HG03457 (cell line): ENCODE measurements around the gene MOV10L1.

ENCODE experiments used
- ATAC-seq: cut with Tn5 transposase; IDR thresholded peaks from one replicate; pipeline ENCODE4 v1.9.1; 2021; ENCODE audit warnings: moderate number of reproducible peaks; ENCODE audit not compliant: unreplicated experiment

MOV10L1 gene

DNA sequence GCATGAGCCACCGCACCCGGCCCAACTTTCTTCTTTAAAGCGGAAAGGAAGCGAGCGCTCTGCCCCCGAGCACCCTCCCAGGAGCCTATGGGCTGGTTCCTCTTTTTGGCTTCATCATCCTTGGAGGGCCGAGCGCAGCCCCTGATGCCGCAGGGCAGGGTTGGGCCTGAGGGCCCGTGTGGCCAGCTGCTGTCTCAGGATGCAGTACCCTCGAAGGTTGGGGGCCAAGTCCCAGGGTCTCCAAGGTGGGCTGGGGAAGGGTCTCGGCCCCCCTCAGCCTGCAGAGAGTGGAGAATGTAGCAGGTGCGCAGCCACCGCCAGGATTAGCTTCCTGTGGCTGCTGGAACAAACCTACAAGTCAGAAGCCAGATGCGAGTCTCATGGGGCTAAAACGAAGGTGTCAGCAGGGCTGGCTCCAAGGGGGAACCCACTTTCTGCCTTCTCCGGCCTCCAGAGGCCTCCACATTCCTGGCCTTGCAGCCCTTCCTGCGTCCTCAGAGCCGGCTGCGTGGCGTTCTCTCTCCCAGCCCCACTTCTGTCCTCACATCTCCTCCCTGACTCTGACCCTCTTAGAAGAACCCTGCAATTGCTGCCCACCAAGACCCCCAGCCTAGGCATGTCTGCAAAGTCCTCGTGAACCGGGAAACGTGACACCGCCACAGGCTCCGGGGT is 83.6 kb downstream of the MOV10L1 start:
- no peak for ATAC-seq

DNA sequence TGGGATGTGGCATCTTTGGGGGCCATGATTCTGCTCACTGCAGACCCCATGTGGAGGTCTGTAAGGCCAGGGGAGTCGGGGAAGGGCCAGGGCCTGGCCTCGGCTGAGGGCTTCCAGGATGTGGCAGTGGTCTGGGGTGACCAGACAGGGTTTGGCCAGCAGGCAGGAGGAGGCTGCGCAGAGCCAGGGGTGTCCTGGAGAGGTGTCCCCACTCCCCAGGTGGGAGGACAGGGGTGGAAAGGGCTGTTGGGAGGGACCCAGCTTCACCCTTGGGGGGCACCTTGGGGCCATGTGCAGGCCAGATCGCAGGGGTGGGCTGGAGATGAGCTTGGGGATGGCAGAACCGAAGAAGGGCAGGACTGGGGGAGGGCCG is 84.2 kb downstream of the MOV10L1 start:
- ATAC-seq: no peak

DNA sequence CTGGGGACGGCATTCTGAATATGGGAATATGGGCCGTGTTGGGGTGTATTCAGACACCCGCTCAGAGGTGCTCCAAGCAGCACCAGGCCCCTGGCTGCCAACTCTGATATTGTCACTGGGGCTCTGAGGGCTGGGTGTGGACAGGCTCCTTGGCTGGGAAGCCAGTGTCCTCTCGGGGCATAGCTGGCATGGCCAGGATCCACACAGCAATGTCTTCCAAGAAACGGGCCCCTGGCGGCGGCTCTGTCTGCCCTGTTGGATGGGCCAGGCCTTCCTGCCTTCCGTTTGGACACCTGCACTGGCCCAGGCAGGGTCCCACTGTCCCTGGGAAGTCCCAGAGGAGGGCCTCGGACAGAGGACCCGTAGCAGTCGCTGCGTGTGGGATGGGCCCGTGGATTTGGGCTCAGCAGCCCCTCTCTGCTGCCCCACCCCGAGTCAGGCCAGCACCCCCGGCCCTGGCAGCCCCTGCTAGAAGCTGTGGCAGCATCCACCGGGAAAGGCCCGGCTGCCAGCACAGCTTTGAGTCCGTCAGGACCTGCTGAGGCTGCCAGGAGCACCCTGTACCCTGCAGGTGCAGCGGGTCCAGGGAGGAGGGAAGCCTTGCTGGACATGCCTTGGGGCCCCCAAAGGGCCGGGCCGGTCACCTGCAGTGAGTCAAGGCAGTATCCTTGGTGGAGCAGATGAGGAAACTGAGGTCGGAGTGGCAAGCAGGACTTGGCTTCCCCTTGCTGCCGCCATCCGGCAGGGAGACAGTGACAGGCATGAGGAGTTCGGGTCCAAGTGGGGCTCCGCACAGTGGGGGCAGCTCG is 84.8 kb downstream of the MOV10L1 start:
- no peak for ATAC-seq

DNA sequence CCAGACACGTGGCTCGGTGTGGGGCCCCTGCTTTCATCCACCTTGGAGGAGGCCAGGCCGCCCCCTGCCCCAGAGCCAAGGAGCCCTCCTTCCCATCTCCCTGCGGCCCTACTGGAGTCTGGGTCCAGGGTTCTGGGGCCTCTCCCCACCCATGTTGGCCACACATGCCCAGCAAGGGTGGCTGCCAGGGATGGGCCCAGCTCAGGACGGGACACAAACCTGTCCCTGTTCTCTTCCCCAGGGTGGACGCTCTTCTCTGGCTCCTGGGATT is 85.3 kb downstream of the MOV10L1 start:
- no peak for ATAC-seq

DNA sequence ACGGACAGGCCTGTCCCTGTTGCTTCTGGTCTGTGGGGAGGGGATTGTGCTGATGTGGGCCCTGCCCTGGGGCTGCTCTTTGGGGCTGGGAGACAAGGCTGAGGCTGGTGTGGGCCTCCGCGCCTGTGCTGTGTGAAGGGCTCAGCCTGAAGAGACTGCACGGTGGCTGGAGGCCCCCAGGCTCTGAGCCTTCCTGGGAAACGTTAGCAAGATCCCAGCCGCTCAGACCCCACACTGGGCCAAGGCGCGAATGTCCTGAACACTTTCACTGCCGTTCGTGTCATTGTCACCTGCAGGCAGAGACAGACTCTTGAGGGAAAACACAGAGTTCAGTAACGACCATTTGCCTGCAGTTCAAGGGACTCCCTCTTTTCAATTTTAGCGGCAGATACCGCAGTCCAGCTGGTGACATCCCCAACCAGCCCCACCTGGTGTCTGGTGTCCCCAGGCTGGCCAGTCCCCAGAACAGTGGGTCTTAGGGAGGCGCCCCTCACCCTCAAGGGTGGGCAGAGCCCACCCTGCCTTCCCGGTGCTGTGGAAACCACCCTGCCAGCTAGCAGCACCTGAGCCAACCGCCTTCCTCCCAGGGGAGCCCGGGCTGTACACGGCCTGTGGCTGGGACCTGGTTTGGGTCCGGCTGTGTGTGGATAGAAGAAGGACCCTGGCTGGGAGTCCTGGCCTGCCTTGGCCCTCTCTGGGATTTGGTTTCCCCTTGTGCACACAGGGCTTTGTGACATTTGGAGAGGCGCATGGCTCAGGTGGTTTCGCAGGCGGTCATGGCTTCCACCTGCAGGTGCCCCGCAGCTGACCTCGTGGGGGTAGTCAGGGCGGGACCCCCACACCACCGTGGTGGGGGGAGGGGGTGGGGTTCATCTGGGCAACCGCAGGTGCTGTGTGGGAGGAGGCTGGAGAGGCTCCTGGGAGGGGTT is 86.4 kb downstream of the MOV10L1 start:
- ATAC-seq: no peak

DNA sequence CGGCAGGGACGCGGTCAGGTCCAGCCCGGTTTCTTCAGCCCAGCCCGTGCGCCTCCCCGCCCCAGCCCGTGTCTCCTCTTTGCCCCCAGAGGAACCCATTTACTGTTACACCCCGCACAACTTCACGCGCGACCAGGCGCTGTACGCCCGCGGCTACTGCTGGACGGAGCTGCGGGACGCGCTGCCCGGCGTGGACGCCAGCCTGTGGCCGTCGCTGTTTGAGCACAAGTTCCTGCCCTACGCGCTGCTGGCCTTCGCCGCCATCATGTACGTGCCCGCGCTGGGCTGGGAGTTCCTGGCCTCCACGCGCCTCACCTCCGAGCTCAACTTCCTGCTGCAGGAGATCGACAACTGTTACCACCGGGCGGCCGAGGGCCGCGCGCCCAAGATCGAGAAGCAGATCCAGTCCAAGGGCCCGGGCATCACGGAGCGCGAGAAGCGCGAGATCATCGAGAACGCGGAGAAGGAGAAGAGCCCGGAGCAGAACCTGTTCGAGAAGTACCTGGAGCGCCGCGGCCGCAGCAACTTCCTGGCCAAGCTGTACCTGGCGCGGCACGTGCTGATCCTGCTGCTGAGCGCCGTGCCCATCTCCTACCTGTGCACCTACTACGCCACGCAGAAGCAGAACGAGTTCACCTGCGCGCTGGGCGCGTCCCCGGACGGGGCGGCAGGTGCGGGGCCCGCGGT is 87.2 kb downstream of the MOV10L1 start:
- no peak for ATAC-seq

DNA sequence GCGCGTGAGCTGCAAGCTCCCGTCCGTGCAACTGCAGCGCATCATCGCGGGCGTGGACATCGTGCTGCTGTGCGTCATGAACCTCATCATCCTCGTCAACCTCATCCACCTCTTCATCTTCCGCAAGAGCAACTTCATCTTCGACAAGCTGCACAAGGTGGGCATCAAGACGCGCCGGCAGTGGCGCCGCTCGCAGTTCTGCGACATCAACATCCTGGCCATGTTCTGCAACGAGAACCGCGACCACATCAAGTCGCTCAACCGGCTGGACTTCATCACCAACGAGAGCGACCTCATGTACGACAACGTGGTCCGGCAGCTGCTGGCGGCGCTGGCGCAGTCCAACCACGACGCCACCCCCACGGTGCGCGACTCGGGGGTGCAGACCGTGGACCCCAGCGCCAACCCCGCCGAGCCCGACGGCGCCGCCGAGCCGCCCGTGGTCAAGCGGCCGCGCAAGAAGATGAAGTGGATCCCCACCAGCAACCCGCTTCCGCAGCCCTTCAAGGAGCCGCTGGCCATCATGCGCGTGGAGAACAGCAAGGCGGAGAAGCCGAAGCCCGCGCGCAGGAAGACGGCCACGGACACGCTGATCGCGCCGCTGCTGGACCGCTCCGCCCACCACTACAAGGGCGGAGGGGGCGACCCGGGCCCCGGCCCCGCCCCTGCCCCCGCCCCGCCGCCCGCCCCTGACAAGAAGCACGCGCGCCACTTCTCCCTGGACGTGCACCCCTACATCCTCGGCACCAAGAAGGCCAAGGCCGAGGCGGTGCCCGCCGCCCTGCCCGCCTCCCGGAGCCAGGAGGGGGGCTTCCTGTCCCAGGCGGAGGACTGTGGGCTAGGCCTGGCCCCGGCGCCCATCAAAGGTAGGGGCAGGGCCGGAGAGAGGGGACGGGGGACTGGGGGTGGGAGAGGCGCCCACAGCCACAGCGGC is 88.0 kb downstream of the MOV10L1 start:
- ATAC-seq: no peak

DNA sequence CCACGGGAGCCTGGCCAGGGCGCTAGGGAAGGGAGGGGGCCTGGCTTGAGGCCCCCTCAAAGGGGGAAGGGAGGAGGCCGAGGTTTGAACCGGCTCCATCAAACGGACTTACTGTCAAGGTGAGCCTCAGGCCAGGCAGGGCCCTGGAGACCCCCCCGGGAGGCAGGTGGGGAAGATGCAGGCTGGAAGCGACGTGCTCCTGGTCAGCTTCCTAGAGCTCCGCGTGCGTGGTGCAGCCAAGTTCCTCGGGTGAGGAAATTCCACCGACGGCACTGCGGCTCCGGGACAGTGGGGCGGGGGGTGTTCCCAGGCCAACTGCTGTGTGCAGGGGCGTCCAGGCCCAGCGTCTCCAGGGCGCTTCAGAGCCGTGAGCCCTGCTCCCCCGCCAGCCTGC is 88.7 kb downstream of the MOV10L1 start:
- ATAC-seq: no peak

DNA sequence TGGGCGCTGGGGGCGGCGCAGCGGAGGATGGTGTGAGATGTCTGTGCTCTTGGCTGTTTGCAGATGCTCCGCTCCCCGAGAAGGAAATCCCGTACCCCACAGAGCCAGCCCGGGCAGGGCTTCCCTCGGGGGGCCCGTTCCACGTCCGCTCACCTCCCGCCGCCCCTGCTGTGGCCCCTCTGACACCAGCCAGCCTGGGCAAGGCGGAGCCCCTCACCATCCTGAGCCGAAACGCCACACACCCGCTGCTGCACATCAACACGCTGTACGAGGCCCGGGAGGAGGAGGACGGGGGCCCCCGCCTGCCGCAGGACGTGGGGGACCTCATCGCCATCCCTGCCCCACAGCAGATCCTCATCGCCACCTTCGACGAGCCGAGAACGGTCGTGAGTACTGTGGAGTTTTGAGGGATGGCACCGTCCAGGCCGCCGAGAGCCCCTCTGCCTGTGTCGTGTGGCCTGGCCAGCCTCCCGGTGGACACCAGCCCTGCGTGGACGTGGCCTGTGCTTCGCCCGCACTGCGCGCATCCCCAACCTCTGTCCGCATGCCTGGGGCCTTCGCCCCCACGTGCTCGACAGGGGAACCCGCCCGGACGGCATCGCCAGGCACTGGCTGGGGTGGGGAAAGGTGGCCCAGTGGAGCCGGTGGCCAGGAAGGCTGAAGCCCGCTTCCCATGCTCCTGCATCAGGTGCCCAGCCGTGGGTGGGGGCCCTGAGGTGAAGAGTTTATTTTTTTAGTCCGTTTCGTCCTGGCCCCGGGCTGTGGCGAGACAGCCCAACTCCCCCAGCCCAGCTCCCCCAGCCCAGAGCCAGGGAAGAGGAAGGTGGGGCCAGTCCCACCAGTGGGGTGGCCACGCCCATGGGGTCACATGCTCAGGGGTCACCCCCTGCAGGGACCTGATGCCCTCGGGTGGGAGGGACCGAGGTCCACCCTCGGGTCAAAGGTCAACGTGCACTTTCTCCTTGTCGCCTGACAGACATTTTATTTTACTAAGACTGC is 89.4 kb downstream of the MOV10L1 start:
- ATAC-seq: no peak

DNA sequence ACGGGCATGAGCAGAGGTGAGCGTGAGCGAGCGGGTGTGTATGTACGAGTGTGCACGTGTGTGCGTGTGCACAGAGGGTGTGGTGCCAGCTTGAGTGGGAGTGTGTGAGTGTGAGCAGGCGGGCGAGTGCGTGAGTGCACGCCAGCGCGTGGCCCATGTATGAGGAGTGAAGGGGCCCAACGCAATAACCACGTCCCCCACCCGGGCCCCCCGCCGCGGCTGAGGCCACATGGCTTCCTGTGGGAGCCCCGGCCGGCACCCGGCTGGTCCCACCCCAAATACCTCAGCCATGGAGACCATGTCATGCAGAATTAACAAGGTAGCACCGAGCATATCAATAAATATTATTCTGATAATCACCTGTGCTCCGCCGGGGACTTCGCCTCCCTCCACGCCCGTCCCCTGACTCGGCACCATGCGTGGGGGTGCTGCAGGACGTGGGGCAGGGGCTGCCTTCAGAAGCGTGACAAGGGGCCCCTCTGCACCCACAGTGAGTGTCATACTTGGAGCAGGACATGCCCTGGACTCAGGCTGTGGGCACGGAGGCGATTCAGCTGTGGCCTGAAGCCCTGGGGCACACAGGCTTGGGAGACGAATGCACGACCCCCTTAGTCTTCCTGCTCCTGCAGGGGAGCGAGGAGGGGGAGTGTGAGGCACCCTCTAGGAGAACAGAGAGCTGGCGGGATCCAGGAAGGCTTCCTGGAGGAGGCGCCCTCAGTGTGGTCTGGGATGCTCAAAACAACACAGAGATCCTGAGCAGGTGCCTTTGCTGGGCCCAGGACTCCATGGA is 90.3 kb downstream of the MOV10L1 start:
- ATAC-seq: no peak

DNA sequence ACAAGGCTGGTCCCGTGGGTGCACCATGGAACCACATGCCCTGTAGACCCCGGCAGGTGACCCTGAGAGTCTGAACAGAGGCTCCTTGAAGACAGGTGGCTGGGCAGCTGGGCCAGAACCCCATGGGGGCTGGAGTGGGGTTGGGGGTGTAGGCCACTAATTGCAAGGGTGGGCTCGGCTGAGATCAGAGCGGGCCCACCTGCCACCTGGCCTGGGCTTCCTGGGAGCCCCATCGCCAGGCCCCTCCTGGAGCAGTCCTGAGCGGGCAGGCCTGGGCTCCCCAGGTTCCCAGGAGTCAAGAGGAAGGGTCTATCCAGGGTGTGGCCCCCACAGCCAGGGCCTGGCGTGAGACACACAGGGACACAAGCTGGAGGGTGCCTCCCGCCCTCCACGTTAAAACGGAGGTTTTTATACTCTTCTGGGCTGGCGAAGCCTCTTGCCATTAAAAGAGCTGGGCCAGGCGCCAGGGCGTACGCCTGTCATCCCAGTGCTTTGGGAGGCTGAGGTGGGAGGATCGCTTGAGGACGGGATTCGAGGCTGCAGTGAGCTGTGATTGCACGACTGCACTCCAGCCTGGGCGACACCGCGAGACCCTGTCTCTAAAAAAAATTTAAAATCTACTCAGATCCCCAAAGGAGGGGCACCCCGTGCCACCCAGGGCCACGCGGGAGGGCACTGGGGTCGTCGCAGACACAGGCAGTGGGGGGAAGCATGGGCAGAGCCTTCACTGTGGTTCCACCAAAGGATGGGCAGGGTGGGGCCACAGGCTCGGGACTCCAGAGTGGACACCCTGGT is 91.1 kb downstream of the MOV10L1 start:
- ATAC-seq: no peak

DNA sequence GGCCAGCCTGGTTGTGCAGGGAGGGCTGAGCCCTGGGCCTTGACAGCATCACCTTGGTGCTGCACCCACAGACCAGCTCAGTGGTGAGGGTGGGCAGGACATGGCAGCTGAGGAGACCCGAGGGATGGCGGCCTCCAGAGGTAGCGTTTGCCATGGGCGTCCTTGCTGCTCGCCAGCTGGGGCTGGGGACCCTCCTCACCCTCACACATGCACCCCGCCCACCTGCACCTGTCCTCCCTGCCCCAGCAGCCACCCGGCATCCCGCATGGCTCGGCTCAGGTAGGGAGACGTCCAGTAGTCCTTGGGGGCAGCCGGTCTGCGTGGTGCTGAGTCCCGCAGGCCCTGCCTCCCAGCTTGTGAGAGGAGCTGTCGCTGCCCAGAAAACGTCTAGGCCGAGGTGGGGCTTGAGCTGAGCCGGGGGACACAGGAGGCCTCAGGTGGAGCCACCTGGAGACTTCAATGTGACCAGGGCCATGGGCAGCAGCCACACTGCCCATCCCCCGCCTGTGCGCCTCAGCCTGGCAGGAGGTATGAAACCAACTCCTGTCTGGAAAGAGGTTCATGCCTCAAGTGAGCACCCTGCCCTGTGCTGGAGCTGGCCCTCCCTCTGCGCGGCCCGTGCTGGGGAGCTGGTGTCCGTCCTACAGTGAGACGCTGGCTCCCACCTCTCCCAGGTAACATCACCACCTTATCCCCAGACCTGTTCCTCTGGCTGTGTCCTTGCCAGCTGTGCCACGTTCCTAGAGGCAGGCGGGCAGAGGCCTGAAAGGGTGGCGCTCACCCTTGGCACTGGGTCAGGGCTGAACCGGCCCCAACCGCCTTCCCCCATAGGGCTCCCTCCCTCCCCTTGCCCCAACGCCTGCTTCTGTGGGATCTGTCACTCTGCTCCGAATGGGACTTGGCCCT is 92.6 kb downstream of the MOV10L1 start:
- no peak for ATAC-seq

DNA sequence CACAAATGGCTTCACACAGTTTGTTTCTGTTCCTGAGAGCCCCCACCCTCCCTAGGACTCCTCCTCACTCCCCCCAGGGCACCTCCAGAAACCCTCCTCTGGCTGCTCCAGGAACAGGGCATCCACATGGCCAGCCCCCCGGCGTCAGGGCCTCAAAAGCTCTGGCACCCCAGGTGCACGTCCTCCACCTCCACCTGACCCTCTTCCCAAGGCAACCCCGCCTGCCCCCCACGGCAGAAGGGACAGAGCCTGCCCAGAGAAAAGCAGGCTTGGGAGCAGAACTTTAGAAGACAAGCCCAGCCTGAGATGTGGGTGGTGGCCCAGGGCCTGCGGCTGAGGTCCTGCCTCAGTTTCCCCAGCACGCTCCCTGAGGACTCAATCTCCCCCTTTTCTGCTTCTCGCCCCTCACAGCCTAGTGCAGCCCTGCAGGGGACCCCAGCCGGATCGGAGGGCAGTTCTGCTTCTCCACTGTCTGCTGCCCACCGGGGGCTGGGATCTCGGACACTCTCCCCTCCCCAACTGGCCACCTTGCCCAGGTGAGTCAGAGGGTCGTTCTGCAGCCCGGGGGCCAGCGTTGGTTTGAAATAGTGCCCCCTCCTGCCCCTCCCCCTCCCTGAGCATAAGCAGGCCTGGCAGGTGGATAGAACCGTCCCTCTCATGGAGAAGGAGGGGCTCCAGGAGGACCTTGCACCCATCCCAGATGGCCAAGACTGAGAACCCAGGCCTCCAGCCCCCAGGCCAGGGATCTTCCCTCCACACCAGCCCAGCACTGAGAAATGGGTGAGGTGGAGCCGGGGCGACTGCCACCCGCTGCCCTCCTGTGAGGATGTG is 93.5 kb downstream of the MOV10L1 start:
- ATAC-seq: no peak

DNA sequence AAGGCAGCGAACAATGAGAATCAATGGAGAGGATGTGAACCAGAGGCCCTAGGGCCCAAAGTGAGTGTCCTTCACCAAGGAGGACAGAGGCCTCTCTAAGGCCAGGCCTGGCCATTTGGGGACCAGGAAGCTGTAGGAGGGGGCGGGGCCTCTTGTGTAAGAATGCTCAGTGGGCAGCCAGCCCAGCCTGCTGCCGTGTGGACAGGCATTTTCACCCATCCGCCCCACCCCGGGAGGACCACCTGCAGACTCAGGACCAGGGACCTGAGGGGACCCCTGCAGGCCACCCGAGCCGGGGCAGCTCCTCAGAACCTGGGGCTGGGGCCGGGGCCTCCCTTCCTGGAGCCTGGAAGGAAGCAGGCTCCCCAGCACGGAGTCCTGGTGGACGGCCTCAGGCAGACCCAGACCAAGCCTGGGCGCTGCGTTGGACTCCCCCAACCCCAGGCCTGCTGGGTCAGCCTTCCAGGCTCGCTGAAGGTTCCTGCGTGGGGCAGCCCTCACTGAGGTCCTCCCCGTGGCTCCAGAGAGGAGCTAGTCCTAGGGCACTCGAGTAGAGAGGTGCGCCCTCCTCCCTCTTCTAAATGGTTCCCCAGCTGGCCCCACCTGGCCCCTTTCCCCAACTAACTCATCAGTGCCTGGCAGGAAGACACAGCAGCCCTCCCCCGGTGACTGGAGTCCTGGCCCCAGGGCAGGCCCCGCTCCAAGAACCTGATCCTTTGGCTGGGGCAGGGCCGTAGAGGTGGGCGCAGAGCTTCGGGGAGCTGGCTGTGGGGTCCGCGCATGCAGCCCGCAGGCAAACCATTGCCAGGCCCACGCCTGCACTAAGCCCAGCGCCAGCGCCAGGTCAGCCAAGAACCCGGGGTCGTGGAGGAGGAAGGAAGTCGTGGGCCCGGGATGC is 94.4 kb downstream of the MOV10L1 start:
- ATAC-seq: no peak
